Peyer's patch (tissue), 4 donors: ENCODE results near the gene DERL2.

Experiments used
- CTCF ChIP-seq, 6 experiments: fragments of 450-650 bp in 4 of 6; fragments of 200-600 bp in 2 of 6; sonication (generic) in 1 of 6; IDR thresholded peaks; one replicate each; pipeline ENCODE4 v1.5.1; 2017 to 2019; ENCODE audit warnings: antibody characterized with exemption in 6 of 6, mild to moderate bottlenecking in 3 of 6, moderate library complexity in 1 of 6
- POLR2A ChIP-seq, 2 donors: fragments of 450-650 bp; IDR thresholded peaks; one replicate each; pipeline ENCODE4 v1.5.1; 2017; ENCODE audit warnings: antibody characterized with exemption in 2 of 2, mild to moderate bottlenecking in 2 of 2, moderate library complexity in 2 of 2

GRCh38 chr17:5430413-5430999, 55.5 kb downstream of the DERL2 start:
- no peak for TF ChIP-seq POLR2A (IDR thresholded peaks at IDR 0.05)
- no peak for TF ChIP-seq CTCF (IDR thresholded peaks at IDR 0.05)
